GM21526 (cell line): ENCODE measurements around the gene C1RL.
A peak's percentile ranks its signal among the peaks of the same experiment; 100 is the strongest.
"Not testable (repeated sequence)": the region's sequence is repeated elsewhere in the genome, so short reads cannot be mapped to it uniquely, and the experiment has no call there.

Experiments used
- ATAC-seq: cut with Tn5 transposase; IDR thresholded peaks from one replicate; pipeline ENCODE4 v1.9.1; 2021; ENCODE audit warnings: moderate library complexity; ENCODE audit not compliant: unreplicated experiment, low FRiP score

C1RL gene

GRCh38 chr12:7117670-7118069 lies 8.7 kb upstream of the C1RL start:
- no peak for ATAC-seq

- no peak for ATAC-seq
These were observed 7.9 kb upstream of the C1RL start for GRCh38 chr12:7116916-7117315.

- no peak for ATAC-seq
These were observed 7.2 kb upstream of the C1RL start for GRCh38 chr12:7116196-7116595.

- ATAC-seq = no peak
These were observed 5.8 kb upstream of the C1RL start for GRCh38 chr12:7114851-7115250.

GRCh38 chr12:7114008-7114407 lies 5.0 kb upstream of the C1RL start:
- no peak for ATAC-seq

GRCh38 chr12:7113389-7113871 lies 4.4 kb upstream of the C1RL start:
- ATAC-seq = no peak

- no peak for ATAC-seq
These were observed 3.0 kb upstream of the C1RL start for GRCh38 chr12:7112041-7112440.

GRCh38 chr12:7110661-7111060 lies 1.6 kb upstream of the C1RL start:
- no peak for ATAC-seq

GRCh38 chr12:7109572-7109920 lies 532 bp upstream of the C1RL start:
- no peak for ATAC-seq

- peak; percentile 87 for ATAC-seq
These were observed 815 bp downstream of the C1RL start for GRCh38 chr12:7108003-7108795.

- peak; percentile 9 for ATAC-seq
These were observed 1.4 kb downstream of the C1RL start for GRCh38 chr12:7107636-7108002.

- ATAC-seq = not testable (repeated sequence)
These were observed 1.8 kb downstream of the C1RL start for GRCh38 chr12:7107181-7107580.

GRCh38 chr12:7106082-7106481 lies 2.9 kb downstream of the C1RL start:
- ATAC-seq = no peak

- ATAC-seq = no peak
These were observed 5.0 kb downstream of the C1RL start for GRCh38 chr12:7103837-7104584.

GRCh38 chr12:7102582-7102981 lies 6.4 kb downstream of the C1RL start:
- ATAC-seq = no peak

GRCh38 chr12:7101694-7102131 lies 7.3 kb downstream of the C1RL start:
- no peak for ATAC-seq

- no peak for ATAC-seq
These were observed 7.8 kb downstream of the C1RL start for GRCh38 chr12:7101047-7101693.

GRCh38 chr12:7100239-7100638 lies 8.8 kb downstream of the C1RL start:
- no peak for ATAC-seq

GRCh38 chr12:7099290-7099996 lies 9.6 kb downstream of the C1RL start:
- no peak for ATAC-seq

- no peak for ATAC-seq
These were observed 12.0 kb downstream of the C1RL start for GRCh38 chr12:7096979-7097378.
